Testis (tissue), 3 donors: ENCODE measurements around the gene C11orf21. TPM values are rescaled to one million over a fixed set of nuclear protein-coding genes. Genes with fewer than 3 reads are reported as not detected.

Experiments used
- DNase-seq: peaks from one replicate; pipeline ENCODE4 v3.0.0-alpha.2; 2019
- H3K27ac ChIP-seq, 2 donors: fragments of 200-600 bp; sonication (generic); one replicate each; pipeline ENCODE4 v1.5.1; 2019
- H3K27me3 ChIP-seq: fragments of 200-600 bp; sonication (generic); one replicate; pipeline ENCODE4 v1.5.1; 2019
- H3K36me3 ChIP-seq: fragments of 200-600 bp; sonication (generic); one replicate; pipeline ENCODE4 v1.5.1; 2017; ENCODE audit warnings: low read depth; ENCODE audit errors: missing control alignments
- H3K4me1 ChIP-seq: fragments of 200-600 bp; sonication (generic); one replicate; pipeline ENCODE4 v1.5.1; 2019
- H3K4me3 ChIP-seq, 2 donors: fragments of 200-600 bp; sonication (generic); one replicate each; pipeline ENCODE4 v1.5.1; 2017 to 2019
- H3K9me3 ChIP-seq: fragments of 200-600 bp; sonication (generic); one replicate; pipeline ENCODE4 v1.5.1; 2017
- POLR2A ChIP-seq: fragments of 450-650 bp; IDR thresholded peaks from one replicate; pipeline ENCODE4 v1.6.1; 2017; ENCODE audit warnings: antibody characterized with exemption, mild to moderate bottlenecking, moderate library complexity
- WGBS, 2 donors: methylation state at CpG; one replicate each; pipeline ENCODE4 v1.1.5; 2018; 5-methylcytosine and 5-hydroxymethylcytosine counted together
- intact Hi-C: fragments of 100-400 bp; cut with DNase I; formaldehyde crosslinking; loops from one replicate; pipeline ENCODE4 v1.15.1; 2023; ENCODE audit warnings: low total_unique reads
- polyA plus RNA-seq: library from polyadenylated mRNA; stranded (reverse); fragments of 350-450 nt; fragmentation: Illumina TruSeq; extraction: RNeasy Lipid Tissue Mini Kit (QIAGEN cat#74804); gene quantifications from one replicate; pipeline ENCODE4 v1.2.3, GENCODE V29; 2014; ENCODE audit warnings: low read depth, low replicate concordance; ENCODE audit not compliant: insufficient read depth
- total RNA-seq, 2 donors: library from RNA; depleted of rRNA; stranded (reverse); fragments of >200 nt; gene quantifications; one replicate each; pipeline ENCODE4 v1.2.3, GENCODE V29; 2016
- TF ChIP-seq, protein P1 (sequence below), 3 experiments: fragments of 450-650 bp in 2 of 3; fragments of 200-600 bp in 1 of 3; sonication (generic) in 1 of 3; IDR thresholded peaks; one replicate each; pipeline ENCODE4 v1.5.1; 2016 to 2019; ENCODE audit warnings: antibody characterized with exemption in 3 of 3, mild to moderate bottlenecking in 2 of 3, moderate library complexity in 1 of 3

The C11orf21 gene
- total and polyA plus RNA-seq, 3 donors from 2014 or later: 0.12 to 0.88 (median 0.47) TPM

DNA sequence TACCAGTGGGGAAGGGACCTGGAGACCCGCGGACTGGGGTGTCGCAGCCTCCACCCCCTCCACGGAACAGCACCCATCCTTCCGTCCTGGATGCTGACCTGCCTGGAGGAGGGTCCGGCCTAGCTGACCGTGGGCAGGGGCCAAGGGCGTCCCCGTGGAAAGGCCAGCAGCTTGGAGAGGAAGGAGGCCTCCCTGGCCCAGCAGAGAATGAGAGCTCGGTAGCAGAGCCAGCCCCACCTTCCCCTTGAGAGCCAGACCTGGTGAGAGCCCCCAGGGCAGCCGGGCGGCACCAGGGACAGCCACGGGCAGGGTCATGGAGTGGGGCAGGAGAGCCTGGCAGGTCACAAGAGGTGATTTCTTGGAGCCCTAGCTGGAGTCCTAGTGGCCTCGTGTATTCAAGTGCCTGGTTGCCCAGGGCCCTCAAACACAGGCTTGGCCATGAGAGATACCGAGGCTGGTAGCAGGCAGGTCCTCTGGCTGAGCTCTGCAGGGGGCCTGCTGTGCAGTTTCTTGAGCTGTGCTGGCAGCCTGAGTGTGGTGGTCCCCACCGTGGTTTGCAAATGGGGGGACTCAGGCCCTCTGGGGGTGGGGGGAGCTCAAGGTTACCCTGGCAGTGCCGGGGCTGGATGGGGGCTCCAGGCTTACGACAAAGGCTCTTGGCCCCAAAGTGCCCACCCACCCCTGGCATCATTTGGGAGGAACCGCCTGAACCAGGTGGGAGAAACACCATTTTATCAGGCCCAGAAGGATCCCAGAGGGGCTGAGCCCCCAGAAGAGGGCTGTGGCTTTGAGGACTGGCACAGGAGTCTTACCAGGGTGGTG lies 7.7 kb upstream of the C11orf21 start:
- Histone ChIP-seq H3K27me3 (no peaks in the 10 kb centered on the region), H3K4me3 (no peak overlapping the region), H3K4me1 (peaks cover 35% of the 10 kb centered on the region), H3K27ac (peak overlapping the region in 1 of 2 donors; percentile 11), H3K36me3 (no peaks in the 10 kb centered on the region), H3K9me3 (no peaks in the 10 kb centered on the region)
- DNase-seq: no peak
- no peak for TF ChIP-seq POLR2A
- TF ChIP-seq, protein P1, sequence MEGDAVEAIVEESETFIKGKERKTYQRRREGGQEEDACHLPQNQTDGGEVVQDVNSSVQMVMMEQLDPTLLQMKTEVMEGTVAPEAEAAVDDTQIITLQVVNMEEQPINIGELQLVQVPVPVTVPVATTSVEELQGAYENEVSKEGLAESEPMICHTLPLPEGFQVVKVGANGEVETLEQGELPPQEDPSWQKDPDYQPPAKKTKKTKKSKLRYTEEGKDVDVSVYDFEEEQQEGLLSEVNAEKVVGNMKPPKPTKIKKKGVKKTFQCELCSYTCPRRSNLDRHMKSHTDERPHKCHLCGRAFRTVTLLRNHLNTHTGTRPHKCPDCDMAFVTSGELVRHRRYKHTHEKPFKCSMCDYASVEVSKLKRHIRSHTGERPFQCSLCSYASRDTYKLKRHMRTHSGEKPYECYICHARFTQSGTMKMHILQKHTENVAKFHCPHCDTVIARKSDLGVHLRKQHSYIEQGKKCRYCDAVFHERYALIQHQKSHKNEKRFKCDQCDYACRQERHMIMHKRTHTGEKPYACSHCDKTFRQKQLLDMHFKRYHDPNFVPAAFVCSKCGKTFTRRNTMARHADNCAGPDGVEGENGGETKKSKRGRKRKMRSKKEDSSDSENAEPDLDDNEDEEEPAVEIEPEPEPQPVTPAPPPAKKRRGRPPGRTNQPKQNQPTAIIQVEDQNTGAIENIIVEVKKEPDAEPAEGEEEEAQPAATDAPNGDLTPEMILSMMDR (IDR thresholded peaks at IDR 0.05): no peak
- intact Hi-C loops: loop anchor here (5.0 kb wide), 1 partner anchor 108 kb away; no protein-coding TSS in a partner anchor
- 50 to 67% methylated on average over 2 to 19 of the region's 19 CpGs for WGBS, 2 donors

DNA sequence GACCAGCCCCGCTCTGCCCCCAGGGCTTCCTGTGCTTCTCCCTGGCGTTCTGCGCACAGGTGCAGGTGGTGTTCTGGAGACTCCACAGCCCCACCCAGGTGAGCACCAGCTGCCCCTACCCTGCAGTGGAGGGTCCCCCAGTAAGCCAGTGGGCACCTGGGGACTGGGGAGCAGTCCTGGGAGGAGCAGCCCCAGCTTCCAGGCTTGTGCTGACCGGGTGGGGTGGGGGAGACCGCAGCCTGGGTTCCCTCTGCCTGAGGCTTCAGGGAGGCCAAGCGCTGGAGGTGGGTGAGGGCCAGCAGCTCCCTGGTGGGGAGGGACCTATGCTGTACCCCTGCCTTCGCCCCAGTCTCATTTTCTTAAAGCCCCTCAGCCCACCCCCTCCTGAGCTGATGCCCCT lies 7.0 kb upstream of the C11orf21 start:
- Histone ChIP-seq H3K36me3 (no peaks in the 10 kb centered on the region), H3K27ac (no peak overlapping the region), H3K27me3 (no peaks in the 10 kb centered on the region), H3K4me3 (no peak overlapping the region), H3K4me1 (peaks cover 35% of the 10 kb centered on the region), H3K9me3 (no peaks in the 10 kb centered on the region)
- 80 to 100% methylated on average over 1 to 7 of the region's 7 CpGs for WGBS, 2 donors
- DNase-seq: no peak
- TF ChIP-seq POLR2A: no peak
- TF ChIP-seq, protein P1 (IDR thresholded peaks at IDR 0.05): no peak
- intact Hi-C loops: loop anchor here (5.0 kb wide), 1 partner anchor 109 kb away; no protein-coding TSS in a partner anchor

DNA sequence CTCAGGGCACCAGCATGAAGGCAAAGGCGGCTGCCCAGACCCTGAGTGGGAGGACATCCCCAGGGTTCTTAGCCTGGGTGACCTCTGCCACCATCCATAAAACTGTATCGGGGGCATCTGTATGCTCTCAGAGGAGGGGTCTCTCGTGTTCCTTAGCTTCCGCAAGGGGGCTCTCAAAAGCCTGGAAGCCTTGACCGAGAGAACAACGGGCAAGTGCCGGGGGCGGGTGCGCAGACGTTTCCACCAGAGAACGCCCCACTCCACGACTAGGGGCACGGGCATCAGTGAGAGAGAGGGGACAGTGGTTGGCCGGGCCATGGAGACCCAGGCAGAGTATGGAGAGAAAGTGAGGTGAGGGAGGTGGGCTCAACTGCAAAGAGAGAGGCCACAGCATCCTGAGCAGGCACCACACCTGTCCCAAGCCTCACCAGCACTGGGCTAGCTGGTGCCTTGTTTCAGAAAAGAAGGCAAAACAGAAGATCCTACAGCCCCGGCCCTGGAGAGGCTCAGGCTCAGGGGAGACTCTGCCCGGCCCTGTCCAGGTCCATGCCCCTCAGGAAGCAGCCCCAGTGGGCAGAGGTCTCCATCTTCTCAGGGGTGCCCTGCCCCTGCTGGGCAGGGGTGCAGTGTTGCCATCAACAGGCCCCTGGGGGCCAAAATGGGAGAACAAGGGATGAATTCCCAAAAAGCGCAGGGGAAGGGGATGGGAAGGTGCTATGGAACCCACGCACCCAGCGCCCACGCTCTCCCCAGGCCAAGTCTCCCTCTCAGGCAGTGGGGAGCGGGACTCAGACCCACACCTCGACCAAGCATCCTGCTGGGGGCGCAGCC lies 6.0 kb upstream of the C11orf21 start:
- DNase-seq: no peak
- no peak for TF ChIP-seq POLR2A
- TF ChIP-seq, protein P1 (IDR thresholded peaks at IDR 0.05): no peak
- Histone ChIP-seq H3K27ac (peak overlapping the region; percentile 55 to 84), H3K9me3 (no peaks in the 10 kb centered on the region), H3K36me3 (no peaks in the 10 kb centered on the region), H3K27me3 (no peaks in the 10 kb centered on the region), H3K4me3 (no peak overlapping the region), H3K4me1 (peaks cover 45% of the 10 kb centered on the region)
- intact Hi-C loops: loop anchor here (5.0 kb wide), 1 partner anchor 110 kb away; no protein-coding TSS in a partner anchor
- 85 to 86% methylated on average over 15 to 22 of the region's 23 CpGs for WGBS, 2 donors

DNA sequence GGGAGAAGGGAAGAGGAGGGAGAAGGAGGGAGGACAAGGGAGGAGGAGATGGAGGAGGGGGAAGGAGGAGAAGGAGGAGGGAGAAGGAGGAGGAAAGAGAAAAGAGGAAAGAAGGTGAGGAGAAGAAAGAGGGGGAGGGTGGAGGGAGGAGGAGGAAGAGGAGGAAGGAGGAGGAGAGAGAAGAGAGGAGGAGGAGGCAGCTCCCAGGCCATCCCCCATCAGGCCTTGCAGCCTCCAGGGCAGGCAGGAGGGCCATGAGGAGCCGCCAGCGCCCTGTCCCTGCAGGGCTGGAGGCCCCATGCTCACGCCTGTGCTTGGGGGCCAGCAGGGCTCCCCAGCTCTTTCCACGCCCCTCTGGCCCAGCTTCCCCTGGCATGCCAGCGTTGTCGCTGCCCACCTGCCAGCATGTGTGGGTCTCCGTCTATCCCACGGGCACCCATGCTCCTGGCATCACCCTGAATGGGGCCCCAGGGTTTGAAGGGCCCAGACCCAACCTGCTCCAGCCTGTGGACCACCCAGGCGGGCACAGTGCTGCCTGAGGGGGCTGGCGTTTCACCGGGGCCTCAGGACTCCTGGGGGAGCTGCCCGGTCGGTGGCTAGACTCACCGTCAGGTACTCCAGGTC lies 5.3 kb upstream of the C11orf21 start:
- intact Hi-C loops: loop anchor here (5.0 kb wide), 1 partner anchor 110 kb away; no protein-coding TSS in a partner anchor
- Histone ChIP-seq H3K27me3 (no peaks in the 10 kb centered on the region), H3K4me1 (peaks cover 49% of the 10 kb centered on the region), H3K9me3 (no peaks in the 10 kb centered on the region), H3K4me3 (no peak overlapping the region), H3K36me3 (no peaks in the 10 kb centered on the region), H3K27ac (peak overlapping the region; percentile 55 to 84)
- WGBS, 2 donors: 37 to 40% methylated on average over 4 to 11 of the region's 14 CpGs
- TF ChIP-seq, protein P1 (IDR thresholded peaks at IDR 0.05): no peak
- TF ChIP-seq POLR2A: no peak
- DNase-seq: no peak
